Measurements from ENCODE around the gene KRT38.

KRT38 gene

GRCh38 chr17:41483991-41484826 is 43.4 kb upstream of the KRT38 start:
- Histone ChIP-seq H3K27me3 (ENCODE audit: insufficient read depth, low read depth, severe bottlenecking) (peaks cover 51% of the 10 kb centered on the region), H3K9me3 (ENCODE audit: severe bottlenecking) (no peaks in the 10 kb centered on the region), H3K27ac (no peak overlapping the region), H3K4me3 (ENCODE audit: low read depth, low read length) (no peak overlapping the region), H3K36me3 (no peaks in the 10 kb centered on the region)
- TF ChIP-seq CTCF (IDR thresholded peaks at IDR 0.05; ENCODE audit: low read depth, low read length) = no peak
- no peak for DNase-seq

- no peak overlapping the region for H3K27ac ChIP-seq
These were observed 42.7 kb upstream of the KRT38 start for GRCh38 chr17:41483531-41483930.

GRCh38 chr17:41481036-41481435 is 40.3 kb upstream of the KRT38 start, which contains the start of gene KRT35:
KRT35 (minus strand) TSS chr17:41481151; CDS start chr17:41481097, 54 bp downstream.
- H3K36me3 ChIP-seq = no peaks in the 10 kb centered on the region
- no peak within 1 kb of the TSS for H3K4me3 ChIP-seq (ENCODE audit: low read depth, low read length)
- no peak for TF ChIP-seq CTCF (IDR thresholded peaks at IDR 0.05; ENCODE audit: low read depth, low read length)
- no peak within 1 kb of the TSS for H3K27ac ChIP-seq
- no peaks in the 10 kb centered on the region for H3K9me3 ChIP-seq (ENCODE audit: severe bottlenecking)
- H3K27me3 ChIP-seq (ENCODE audit: insufficient read depth, low read depth, severe bottlenecking) = peaks cover 78% of the 10 kb centered on the region
- no peak for DNase-seq

More at GRCh38 chr17:41483531-41483930, 42.7 kb upstream of the KRT38 start:
- H3K27me3 ChIP-seq (ENCODE audit: insufficient read depth, low read depth, severe bottlenecking) = peaks cover 58% of the 10 kb centered on the region
- H3K4me3 ChIP-seq (ENCODE audit: low read depth, low read length) = no peak overlapping the region
- no peaks in the 10 kb centered on the region for H3K9me3 ChIP-seq (ENCODE audit: severe bottlenecking)
- DNase-seq = no peak
- TF ChIP-seq CTCF (IDR thresholded peaks at IDR 0.05; ENCODE audit: low read depth, low read length) = no peak
- H3K36me3 ChIP-seq = no peaks in the 10 kb centered on the region

GRCh38 chr17:41480581-41480980 is 39.8 kb upstream of the KRT38 start:
- H3K27me3 ChIP-seq (ENCODE audit: insufficient read depth, low read depth, severe bottlenecking) = peaks cover 82% of the 10 kb centered on the region
- TF ChIP-seq CTCF (IDR thresholded peaks at IDR 0.05; ENCODE audit: low read depth, low read length) = no peak
- H3K36me3 ChIP-seq = no peaks in the 10 kb centered on the region
- DNase-seq = no peak
- H3K27ac ChIP-seq = no peak overlapping the region
- no peaks in the 10 kb centered on the region for H3K9me3 ChIP-seq (ENCODE audit: severe bottlenecking)
- no peak overlapping the region for H3K4me3 ChIP-seq (ENCODE audit: low read depth, low read length)

- no peak overlapping the region for H3K27ac ChIP-seq
- no peaks in the 10 kb centered on the region for H3K9me3 ChIP-seq (ENCODE audit: severe bottlenecking)
- H3K4me3 ChIP-seq (ENCODE audit: low read depth, low read length) = no peak overlapping the region
- peaks cover 85% of the 10 kb centered on the region for H3K27me3 ChIP-seq (ENCODE audit: insufficient read depth, low read depth, severe bottlenecking)
- no peak for DNase-seq
- no peaks in the 10 kb centered on the region for H3K36me3 ChIP-seq
- no peak for TF ChIP-seq CTCF (IDR thresholded peaks at IDR 0.05; ENCODE audit: low read depth, low read length)
These were observed 39.4 kb upstream of the KRT38 start for GRCh38 chr17:41480136-41480535.

Data from WERI-Rb-1 (cell line).